ENCODE results near the gene NEU4. TPM values are rescaled to one million over a fixed set of nuclear protein-coding genes. Genes with fewer than 3 reads are reported as not detected.

NEU4 gene
- total and polyA plus RNA-seq, 9 of the 15 experiments (the other 6 are each of a cell fraction or from before 2014, with no cell fraction given) = 0.01 to 0.40 TPM; not detected in 7

DNA sequence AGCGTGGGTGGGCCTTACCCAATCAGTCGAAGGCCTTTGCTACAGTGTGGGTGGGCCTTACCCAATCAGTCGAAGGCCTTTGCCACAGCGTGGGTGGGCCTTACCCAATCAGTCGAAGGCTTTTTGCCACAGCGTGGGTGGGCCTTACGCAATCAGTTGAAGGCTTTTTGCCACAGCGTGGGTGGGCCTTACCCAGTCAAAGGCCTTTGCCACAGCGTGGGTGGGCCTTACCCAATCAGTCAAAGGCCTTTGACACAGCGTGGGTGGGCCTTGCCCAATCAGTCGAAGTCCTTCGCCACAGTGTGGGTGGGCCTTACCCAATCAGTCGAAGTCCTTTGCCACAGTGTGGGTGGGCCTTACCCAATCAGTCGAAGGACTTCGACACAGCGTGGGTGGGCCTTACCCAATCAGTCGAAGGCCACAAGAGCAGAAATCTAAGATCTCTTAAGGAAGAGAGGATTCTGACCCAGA, 48.7 kb upstream of the NEU4 start (continued):
- TF ChIP-seq ZNF583 (CRISPR knock-in tag; IDR thresholded peaks at IDR 0.05) = no peak
- no peak for TF ChIP-seq ZC3H4 (CRISPR knock-in tag; IDR thresholded peaks at IDR 0.05; ENCODE audit: borderline replicate concordance)
- TF ChIP-seq SOX6 (IDR thresholded peaks at IDR 0.05) = no peak
- no peak for TF ChIP-seq HIVEP1 (CRISPR knock-in tag; IDR thresholded peaks at IDR 0.05)
- no peak for TF ChIP-seq NUFIP1 (IDR thresholded peaks at IDR 0.05; ENCODE audit: partially characterized antibody)
- TF ChIP-seq ZNF57 (CRISPR knock-in tag; IDR thresholded peaks at IDR 0.05) = no peak
- no peak for TF ChIP-seq SMARCB1 (IDR thresholded peaks at IDR 0.05; ENCODE audit: insufficient read length, low read depth)
- TF ChIP-seq CHAMP1 (IDR thresholded peaks at IDR 0.05) = no peak
- no peak for TF ChIP-seq ZNF584 (CRISPR knock-in tag; IDR thresholded peaks at IDR 0.05; ENCODE audit: low read depth)
- no peak for TF ChIP-seq E2F1 (CRISPR knock-in tag; IDR thresholded peaks at IDR 0.05)
- peak; percentile 29; the same call in 1 of the 2 replicates for TF ChIP-seq ZNF121 (CRISPR knock-in tag; conservative IDR thresholded peaks at IDR 0.05)
- TF ChIP-seq, protein P1, sequence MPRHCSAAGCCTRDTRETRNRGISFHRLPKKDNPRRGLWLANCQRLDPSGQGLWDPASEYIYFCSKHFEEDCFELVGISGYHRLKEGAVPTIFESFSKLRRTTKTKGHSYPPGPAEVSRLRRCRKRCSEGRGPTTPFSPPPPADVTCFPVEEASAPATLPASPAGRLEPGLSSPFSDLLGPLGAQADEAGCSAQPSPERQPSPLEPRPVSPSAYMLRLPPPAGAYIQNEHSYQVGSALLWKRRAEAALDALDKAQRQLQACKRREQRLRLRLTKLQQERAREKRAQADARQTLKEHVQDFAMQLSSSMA (CRISPR knock-in tag; IDR thresholded peaks at IDR 0.05) = no peak
- TF ChIP-seq TFAP4 (CRISPR knock-in tag; IDR thresholded peaks at IDR 0.05; ENCODE audit: borderline replicate concordance) = no peak
- no peak for TF ChIP-seq HDGF (IDR thresholded peaks at IDR 0.05)
- TF ChIP-seq CHD2 (IDR thresholded peaks at IDR 0.05; ENCODE audit: low read depth, low read length) = no peak
- TF ChIP-seq ZBTB33 (CRISPR knock-in tag; IDR thresholded peaks at IDR 0.05) = peak; percentile 97
- no peak for TF ChIP-seq TBL1XR1 (IDR thresholded peaks at IDR 0.05; ENCODE audit: low read length in 2 of 2)
- TF ChIP-seq NCOR1 (IDR thresholded peaks at IDR 0.05) = no peak
- no peak for TF ChIP-seq CREBBP (IDR thresholded peaks at IDR 0.05; ENCODE audit: low read depth, low read length)
- TF ChIP-seq ZNF436 (CRISPR knock-in tag; IDR thresholded peaks at IDR 0.05) = no peak
- TF ChIP-seq ZNF444 (CRISPR knock-in tag; IDR thresholded peaks at IDR 0.05) = no peak
- TF ChIP-seq HNRNPLL (IDR thresholded peaks at IDR 0.05; ENCODE audit: low read depth, low read length, poor library complexity, severe bottlenecking) = no peak
- TF ChIP-seq C11orf30 (IDR thresholded peaks at IDR 0.05; ENCODE audit: low read depth) = no peak

Data from K562 (cell line).